Activated CD4-positive, alpha-beta T cell treated with anti-CD3 and anti-CD28 coated beads for 4 hours (primary cell): ENCODE results near the gene ZBTB45.
A peak's percentile ranks its signal among the peaks of the same experiment; 100 is the strongest.

ENCODE experiments used
- DNase-seq, 2 donors: peaks; one replicate each; pipeline ENCODE4 v3.0.0-alpha.2; 2020

Gene ZBTB45

GRCh38 chr19:58519355-58520256 lies at the start of gene ZBTB45:
TSS of gene ZBTB45 (minus strand) at chr19:58519810. CDS start at chr19:58517673, 2,137 bp downstream.
- peak; percentile 81 to 83 for DNase-seq

- no peak for DNase-seq
Observed at GRCh38 chr19:58568453-58569130, 49.0 kb upstream of the ZBTB45 start.

DNA sequence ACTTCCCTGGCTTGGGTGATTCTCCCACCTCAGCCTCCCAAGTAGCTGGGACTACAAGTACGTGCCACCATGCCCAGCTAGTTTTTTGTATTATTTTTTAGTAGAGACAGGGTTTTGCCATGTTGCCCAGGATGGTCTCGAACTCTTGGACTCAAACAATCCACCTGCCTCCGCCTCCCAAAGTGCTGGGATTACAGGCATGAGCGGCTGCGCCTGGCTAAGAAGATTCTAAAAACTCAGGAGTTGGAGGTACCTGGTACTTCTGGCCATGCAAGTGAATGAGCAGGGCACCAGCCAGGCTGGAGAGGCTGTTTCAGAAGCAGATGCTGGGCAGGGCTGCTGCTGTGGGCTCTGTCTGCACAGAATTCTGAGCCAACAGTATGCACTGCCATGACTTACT lies 47.4 kb upstream of the ZBTB45 start:
- DNase-seq: no peak

DNA sequence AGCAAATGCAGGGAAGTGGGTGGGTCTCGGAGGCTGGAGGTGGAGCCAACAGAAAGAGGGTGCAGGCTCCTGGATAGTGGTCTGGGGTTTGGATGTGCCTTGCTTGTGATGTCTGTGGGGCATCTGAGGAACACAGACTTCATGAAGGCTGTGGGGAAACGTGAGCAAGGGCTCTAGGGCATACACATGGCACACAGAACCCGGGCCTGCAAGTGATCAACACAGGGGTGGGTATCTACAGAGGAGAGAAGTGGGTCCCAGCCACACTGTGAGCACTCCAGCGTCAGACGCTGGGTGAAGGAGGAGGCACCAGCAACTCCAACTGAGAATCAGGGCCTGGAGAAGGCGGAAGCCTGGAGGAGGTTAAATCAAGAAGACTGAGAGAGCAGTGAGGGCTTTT lies 44.2 kb upstream of the ZBTB45 start:
- DNase-seq: no peak

GRCh38 chr19:58563034-58563573 lies 43.5 kb upstream of the ZBTB45 start:
- DNase-seq: no peak

DNA sequence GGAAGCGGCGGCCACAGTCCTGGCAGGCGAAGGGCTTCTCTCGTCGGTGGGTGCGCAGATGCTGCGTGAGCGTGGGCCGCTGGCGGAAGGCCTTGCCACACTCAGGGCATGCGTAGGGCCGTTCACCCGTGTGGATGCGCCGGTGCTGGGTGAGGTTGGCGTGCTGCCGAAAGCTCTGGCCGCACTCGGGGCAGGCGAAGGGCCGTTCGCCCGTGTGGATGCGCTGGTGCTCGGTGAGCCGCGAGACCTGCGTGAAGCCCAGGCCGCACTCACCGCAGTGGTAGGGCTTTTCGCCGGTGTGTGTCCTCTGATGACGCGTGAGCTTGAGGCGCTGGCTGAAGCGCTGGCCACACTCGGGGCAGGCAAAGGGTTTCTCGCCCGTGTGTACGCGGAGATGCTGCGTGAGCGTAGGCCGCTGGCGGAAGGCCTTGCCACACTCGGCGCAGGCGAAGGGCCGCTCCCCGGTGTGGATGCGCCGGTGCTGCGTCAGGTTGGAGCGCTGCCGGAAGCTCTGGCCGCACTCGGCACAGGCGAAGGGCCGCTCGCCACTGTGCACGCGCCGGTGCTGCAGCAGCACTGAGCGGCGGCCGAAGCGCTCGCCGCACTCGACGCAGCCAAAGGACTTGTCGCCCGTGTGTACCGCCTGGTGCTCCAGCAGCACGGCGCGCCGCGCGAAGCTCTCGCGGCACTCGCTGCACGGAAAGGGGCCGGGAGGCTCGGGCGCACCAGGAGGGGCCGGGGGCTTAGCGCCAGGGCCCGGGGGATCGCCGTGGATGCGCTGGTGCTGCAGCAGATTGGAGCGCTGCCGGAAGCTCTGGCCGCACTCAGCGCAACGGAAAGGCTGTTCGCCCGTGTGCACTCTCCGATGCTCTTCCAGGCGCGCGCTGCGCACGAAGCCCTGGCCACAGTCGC lies 42.8 kb upstream of the ZBTB45 start:
- no peak for DNase-seq

GRCh38 chr19:58561373-58562121 lies 41.9 kb upstream of the ZBTB45 start:
- DNase-seq: no peak

- DNase-seq: no peak
Observed at GRCh38 chr19:58560921-58561320, 41.3 kb upstream of the ZBTB45 start.

DNA sequence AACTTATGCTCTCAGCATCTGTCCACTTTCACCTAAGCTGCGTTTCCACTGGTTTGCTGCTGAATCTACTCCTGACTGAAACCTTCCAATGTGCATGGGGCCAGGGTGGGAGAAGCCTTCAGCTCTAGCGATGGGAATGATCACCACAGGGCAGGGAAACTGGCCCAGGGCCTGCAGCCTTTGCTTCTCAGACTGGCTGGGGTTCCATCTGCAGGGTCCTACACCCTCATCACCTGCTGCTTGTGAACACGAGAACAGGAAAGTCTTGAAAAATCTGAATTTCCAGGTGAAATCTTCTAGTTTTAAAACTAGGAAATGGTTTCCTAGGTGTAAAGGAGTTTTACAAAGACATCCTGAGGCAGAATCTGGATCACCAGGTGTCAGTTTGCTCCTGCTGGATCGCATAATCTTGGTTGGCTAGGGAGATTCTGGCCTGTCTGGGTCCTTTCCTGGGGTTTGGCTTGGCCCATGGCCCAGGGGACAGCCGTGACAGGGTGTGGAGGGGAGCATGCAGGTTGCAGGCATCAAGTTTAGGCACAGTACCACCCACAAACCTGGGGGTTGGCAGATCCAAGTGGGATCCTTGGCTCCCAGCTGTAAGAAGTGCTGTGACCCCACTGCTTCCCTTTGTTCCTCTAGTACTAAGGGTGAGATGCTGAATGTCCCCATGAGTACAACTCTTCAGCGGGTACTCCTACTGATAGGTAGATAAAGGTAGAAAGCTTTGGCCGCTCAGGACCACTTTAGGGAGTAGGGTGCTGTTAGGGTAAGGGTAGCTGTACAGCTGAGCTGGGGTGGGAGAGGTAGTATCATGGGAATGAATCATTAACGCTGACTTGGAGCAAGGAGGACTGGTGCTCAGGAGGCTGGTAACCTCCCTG lies 40.6 kb upstream of the ZBTB45 start:
- no peak for DNase-seq

GRCh38 chr19:58559275-58560006 lies 39.8 kb upstream of the ZBTB45 start:
- DNase-seq: peak; percentile 39 to 57

- DNase-seq: peak; percentile 98 to 99
Observed at GRCh38 chr19:58558623-58559274, 39.1 kb upstream of the ZBTB45 start.

- peak; percentile 47 to 64 for DNase-seq
Observed at GRCh38 chr19:58558066-58558622, 38.5 kb upstream of the ZBTB45 start, which contains the start of gene UBE2M. TSS of gene UBE2M (minus strand) at chr19:58558611. CDS start at chr19:58558381, 230 bp downstream.

GRCh38 chr19:58557221-58558065 lies 37.8 kb upstream of the ZBTB45 start:
- DNase-seq: no peak

GRCh38 chr19:58556622-58557220 lies 37.1 kb upstream of the ZBTB45 start:
- DNase-seq: no peak

GRCh38 chr19:58555920-58556621 lies 36.5 kb upstream of the ZBTB45 start:
- no peak for DNase-seq

DNA sequence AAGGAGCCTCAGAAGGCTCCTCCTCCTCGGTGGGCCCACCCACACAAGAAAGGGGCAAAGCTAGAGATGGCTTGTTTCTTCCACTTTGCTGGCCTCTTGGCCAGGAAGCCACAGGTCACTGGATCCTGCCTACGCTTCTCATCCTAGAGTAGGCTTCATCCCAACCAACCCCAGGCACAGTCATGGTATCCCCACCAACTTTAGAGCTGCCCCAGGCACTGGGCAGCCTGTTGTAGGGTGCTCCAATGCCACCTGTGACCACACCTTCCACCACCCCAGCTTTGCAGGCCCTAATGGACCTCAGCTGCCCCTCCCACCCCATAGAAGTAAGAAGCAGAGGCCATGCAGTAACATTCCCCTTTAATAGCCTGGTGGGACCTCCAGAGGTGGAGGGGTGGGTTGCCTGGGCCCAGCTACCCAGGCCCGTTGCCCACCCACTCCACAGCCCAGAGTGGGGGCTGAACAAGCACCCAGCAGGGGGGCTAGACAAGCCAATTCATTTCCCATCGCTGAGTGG lies 35.8 kb upstream of the ZBTB45 start:
- DNase-seq: no peak
